ENCODE measurements around the gene CKS1B. TPM values are rescaled to one million over a fixed set of nuclear protein-coding genes. Genes with fewer than 3 reads are reported as not detected.
A peak's percentile ranks its signal among the peaks of the same experiment; 100 is the strongest.

CKS1B gene
- total and polyA plus RNA-seq, 9 of the 15 experiments (the other 6 are each of a cell fraction or from before 2014, with no cell fraction given) = 215 to 1,103 (median 460) TPM

- TF ChIP-seq ETV6 (IDR thresholded peaks at IDR 0.05; ENCODE audit: borderline replicate concordance in 1 of 2, low read depth in 2 of 2, low read length in 1 of 2) = no peak
- no peak for TF ChIP-seq ETV6 (CRISPR knock-in tag; IDR thresholded peaks at IDR 0.05; ENCODE audit: borderline replicate concordance)
- peak; percentile 83 for TF ChIP-seq SP2 (IDR thresholded peaks at IDR 0.05; ENCODE audit: extremely low read depth, low read depth, low read length, poor library complexity, severe bottlenecking)
- TF ChIP-seq RNF2 (IDR thresholded peaks at IDR 0.05) = peak; percentile 59; the same call in 1 of the 2 replicates
- TF ChIP-seq, protein P1, sequence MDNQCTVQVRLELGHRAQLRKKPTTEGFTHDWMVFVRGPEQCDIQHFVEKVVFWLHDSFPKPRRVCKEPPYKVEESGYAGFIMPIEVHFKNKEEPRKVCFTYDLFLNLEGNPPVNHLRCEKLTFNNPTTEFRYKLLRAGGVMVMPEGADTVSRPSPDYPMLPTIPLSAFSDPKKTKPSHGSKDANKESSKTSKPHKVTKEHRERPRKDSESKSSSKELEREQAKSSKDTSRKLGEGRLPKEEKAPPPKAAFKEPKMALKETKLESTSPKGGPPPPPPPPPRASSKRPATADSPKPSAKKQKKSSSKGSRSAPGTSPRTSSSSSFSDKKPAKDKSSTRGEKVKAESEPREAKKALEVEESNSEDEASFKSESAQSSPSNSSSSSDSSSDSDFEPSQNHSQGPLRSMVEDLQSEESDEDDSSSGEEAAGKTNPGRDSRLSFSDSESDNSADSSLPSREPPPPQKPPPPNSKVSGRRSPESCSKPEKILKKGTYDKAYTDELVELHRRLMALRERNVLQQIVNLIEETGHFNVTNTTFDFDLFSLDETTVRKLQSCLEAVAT (IDR thresholded peaks at IDR 0.05) = peak; percentile 91 to 92
- TF ChIP-seq, protein P2, sequence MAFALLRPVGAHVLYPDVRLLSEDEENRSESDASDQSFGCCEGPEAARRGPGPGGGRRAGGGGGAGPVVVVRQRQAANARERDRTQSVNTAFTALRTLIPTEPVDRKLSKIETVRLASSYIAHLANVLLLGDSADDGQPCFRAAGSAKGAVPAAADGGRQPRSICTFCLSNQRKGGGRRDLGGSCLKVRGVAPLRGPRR (CRISPR knock-in tag; IDR thresholded peaks at IDR 0.05) = no peak
- TF ChIP-seq THRAP3 (IDR thresholded peaks at IDR 0.05; ENCODE audit: borderline replicate concordance) = no peak
- no peak for TF ChIP-seq CUX1 (CRISPR knock-in tag; IDR thresholded peaks at IDR 0.05)
- no peak for TF ChIP-seq ZNF668 (CRISPR knock-in tag; IDR thresholded peaks at IDR 0.05)
- TF ChIP-seq, protein P3, sequence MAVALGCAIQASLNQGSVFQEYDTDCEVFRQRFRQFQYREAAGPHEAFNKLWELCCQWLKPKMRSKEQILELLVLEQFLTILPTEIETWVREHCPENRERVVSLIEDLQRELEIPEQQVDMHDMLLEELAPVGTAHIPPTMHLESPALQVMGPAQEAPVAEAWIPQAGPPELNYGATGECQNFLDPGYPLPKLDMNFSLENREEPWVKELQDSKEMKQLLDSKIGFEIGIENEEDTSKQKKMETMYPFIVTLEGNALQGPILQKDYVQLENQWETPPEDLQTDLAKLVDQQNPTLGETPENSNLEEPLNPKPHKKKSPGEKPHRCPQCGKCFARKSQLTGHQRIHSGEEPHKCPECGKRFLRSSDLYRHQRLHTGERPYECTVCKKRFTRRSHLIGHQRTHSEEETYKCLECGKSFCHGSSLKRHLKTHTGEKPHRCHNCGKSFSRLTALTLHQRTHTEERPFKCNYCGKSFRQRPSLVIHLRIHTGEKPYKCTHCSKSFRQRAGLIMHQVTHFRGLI (CRISPR knock-in tag; IDR thresholded peaks at IDR 0.05) = no peak
- TF ChIP-seq TAF9B (IDR thresholded peaks at IDR 0.05; ENCODE audit: partially characterized antibody) = peak; percentile 63
- no peak for TF ChIP-seq FIP1L1 (IDR thresholded peaks at IDR 0.05; ENCODE audit: low read depth, low read length, poor library complexity, severe bottlenecking)
- TF ChIP-seq ZKSCAN8 (CRISPR knock-in tag; IDR thresholded peaks at IDR 0.05) = no peak
- TF ChIP-seq, protein P4, sequence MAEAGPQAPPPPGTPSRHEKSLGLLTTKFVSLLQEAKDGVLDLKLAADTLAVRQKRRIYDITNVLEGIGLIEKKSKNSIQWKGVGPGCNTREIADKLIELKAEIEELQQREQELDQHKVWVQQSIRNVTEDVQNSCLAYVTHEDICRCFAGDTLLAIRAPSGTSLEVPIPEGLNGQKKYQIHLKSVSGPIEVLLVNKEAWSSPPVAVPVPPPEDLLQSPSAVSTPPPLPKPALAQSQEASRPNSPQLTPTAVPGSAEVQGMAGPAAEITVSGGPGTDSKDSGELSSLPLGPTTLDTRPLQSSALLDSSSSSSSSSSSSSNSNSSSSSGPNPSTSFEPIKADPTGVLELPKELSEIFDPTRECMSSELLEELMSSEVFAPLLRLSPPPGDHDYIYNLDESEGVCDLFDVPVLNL (CRISPR knock-in tag; IDR thresholded peaks at IDR 0.05; ENCODE audit: low read depth) = no peak
- TF ChIP-seq TBP (optimal IDR thresholded peaks at IDR 0.05; ENCODE audit: low read depth, low read length) = peak; percentile 62
- no peak for TF ChIP-seq L3MBTL2 (IDR thresholded peaks at IDR 0.05)
- TF ChIP-seq ETS2 (tag; IDR thresholded peaks at IDR 0.05; ENCODE audit: borderline replicate concordance, poor library complexity, severe bottlenecking) = no peak
- no peak for TF ChIP-seq ZC3H8 (IDR thresholded peaks at IDR 0.05)
Observed at GRCh38 chr1:155001675-155002463, 27.4 kb downstream of the CKS1B start (continued).
